Right lobe of liver (tissue), 4 donors: ENCODE measurements around the gene RASA2.

Experiments used
- POLR2A ChIP-seq: fragments of 450-650 bp; IDR thresholded peaks from one replicate; pipeline ENCODE4 v1.6.1; 2017; ENCODE audit warnings: antibody characterized with exemption, mild to moderate bottlenecking
- TF ChIP-seq, protein P1 (sequence below), 4 donors: fragments of 200-600 bp in 3 of 4; fragments of 450-650 bp in 1 of 4; IDR thresholded peaks; one replicate each; pipeline versions ENCODE4 v1.5.1 to v1.8.0; 2016 to 2022; ENCODE audit warnings: antibody characterized with exemption in 4 of 4, mild to moderate bottlenecking in 2 of 4
- donor health status: DM: no; HTN: no; CAD: no.
- donor health status: DM: no; HTN: no; CAD: no.
- donor health status: DM: no; HTN: yes; CAD: no.

DNA sequence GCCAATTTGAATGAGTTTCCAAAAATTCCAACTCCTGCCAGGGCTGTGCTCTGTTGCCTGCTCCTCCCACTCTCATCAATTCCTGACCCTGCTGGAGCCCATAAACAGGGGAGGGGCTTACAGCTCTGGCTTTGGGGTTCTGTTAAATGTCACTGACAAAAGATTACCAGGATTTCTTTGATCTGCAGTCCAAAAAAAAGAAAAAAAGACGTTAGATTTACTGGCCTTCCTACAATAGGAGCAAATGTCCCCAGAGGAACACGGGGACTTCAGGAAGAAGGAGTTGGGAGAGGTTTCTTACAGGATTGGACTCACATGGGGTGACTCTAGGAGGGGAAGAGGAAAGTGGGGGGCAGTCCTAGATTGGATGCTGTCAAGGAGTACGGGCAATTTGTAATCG, 167.0 kb downstream of the RASA2 start:
- TF ChIP-seq POLR2A = no peak
- TF ChIP-seq, protein P1, sequence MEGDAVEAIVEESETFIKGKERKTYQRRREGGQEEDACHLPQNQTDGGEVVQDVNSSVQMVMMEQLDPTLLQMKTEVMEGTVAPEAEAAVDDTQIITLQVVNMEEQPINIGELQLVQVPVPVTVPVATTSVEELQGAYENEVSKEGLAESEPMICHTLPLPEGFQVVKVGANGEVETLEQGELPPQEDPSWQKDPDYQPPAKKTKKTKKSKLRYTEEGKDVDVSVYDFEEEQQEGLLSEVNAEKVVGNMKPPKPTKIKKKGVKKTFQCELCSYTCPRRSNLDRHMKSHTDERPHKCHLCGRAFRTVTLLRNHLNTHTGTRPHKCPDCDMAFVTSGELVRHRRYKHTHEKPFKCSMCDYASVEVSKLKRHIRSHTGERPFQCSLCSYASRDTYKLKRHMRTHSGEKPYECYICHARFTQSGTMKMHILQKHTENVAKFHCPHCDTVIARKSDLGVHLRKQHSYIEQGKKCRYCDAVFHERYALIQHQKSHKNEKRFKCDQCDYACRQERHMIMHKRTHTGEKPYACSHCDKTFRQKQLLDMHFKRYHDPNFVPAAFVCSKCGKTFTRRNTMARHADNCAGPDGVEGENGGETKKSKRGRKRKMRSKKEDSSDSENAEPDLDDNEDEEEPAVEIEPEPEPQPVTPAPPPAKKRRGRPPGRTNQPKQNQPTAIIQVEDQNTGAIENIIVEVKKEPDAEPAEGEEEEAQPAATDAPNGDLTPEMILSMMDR (IDR thresholded peaks at IDR 0.05) = no peak
